ENCODE results near the gene FANCC.

DNA sequence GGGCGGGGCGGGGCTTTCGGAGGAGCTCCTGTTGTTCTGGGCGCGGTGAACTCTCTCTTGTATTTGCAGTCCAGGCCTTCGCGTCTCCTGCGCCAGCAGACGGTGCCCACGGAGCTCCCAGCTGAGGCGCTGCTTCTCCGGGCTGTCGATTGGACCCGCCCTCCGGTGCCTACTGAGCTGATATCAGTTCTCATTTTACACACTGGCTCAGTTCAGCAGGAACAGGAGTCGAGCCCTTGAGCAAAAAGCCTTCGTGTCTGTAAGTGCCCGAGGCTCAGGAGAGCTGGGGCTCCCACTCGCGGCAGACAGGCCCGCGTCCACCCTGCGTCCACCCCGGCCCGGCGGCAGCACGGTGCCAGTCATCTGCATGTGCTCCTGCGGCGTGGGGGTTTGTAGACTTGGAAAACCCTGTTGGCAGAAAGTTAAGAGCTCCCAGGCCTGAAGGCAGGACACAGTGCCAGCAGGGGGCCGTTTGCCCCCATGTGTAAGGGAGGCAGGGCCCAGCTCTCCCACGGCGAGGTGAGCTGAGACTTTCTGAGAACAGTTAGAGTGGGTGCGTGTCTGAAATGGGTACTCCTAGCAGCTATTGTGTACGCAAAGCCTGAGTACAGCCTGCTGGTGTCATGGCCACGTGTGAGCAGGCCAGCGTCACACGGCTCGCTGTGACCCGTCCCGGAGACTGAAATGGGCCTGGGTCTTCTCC is 231.5 kb downstream of the FANCC start:
- TF ChIP-seq, protein P1, sequence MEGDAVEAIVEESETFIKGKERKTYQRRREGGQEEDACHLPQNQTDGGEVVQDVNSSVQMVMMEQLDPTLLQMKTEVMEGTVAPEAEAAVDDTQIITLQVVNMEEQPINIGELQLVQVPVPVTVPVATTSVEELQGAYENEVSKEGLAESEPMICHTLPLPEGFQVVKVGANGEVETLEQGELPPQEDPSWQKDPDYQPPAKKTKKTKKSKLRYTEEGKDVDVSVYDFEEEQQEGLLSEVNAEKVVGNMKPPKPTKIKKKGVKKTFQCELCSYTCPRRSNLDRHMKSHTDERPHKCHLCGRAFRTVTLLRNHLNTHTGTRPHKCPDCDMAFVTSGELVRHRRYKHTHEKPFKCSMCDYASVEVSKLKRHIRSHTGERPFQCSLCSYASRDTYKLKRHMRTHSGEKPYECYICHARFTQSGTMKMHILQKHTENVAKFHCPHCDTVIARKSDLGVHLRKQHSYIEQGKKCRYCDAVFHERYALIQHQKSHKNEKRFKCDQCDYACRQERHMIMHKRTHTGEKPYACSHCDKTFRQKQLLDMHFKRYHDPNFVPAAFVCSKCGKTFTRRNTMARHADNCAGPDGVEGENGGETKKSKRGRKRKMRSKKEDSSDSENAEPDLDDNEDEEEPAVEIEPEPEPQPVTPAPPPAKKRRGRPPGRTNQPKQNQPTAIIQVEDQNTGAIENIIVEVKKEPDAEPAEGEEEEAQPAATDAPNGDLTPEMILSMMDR (conservative IDR thresholded peaks at IDR 0.05): no peak
- no peak for TF ChIP-seq ZFX (IDR thresholded peaks at IDR 0.05)

Measured in C4-2B (cell line).